Superior temporal gyrus (tissue), 1 donor: ENCODE measurements around the gene RDH13.
"Not testable (repeated sequence)": the region's sequence is repeated elsewhere in the genome, so short reads cannot be mapped to it uniquely, and the experiment has no call there.

Experiments
- DNase-seq: peaks from one replicate; pipeline ENCODE4 v3.0.0-alpha.2; 2016; ENCODE audit errors: extremely low spot score

Gene RDH13, protein sequence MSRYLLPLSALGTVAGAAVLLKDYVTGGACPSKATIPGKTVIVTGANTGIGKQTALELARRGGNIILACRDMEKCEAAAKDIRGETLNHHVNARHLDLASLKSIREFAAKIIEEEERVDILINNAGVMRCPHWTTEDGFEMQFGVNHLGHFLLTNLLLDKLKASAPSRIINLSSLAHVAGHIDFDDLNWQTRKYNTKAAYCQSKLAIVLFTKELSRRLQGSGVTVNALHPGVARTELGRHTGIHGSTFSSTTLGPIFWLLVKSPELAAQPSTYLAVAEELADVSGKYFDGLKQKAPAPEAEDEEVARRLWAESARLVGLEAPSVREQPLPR

DNA sequence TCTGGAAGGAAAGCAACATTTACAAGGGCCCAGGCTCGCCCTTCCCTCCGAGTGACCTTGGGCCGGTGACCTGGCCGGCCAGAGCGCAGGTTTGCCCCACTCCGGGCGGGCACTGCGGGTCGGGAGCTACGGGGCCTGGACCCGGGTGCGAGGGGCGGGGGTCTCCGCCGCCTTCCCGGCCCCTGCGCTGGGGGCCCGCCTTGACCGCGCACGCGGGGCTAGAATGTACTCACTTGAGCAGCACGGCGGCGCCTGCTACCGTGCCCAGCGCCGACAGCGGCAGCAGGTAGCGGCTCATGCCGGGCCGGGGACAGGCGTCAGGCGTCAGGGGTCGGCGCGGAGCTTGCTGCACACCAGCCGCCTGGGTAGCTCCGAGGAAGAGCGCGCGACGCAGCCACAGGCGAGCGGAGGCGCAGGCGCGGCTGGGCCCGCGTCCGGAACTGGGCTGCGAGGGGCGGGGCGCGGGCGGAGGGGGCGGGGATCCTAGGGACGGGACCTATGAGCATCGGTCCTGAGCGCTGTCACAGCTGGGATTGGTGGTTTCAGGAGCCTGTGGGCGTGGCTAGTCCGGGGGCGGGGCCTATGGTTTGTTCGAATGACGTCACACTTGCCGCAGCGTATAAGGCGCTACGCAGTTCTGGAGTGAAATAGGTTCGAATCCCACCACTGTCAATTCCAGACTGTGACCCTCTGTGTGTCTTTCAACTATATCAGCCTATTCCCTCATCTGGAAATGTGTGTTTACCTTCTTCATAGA is at the start of gene RDH13:
TSS of gene RDH13 (minus strand) at position 414 of the 757 bp plus-strand sequence. CDS start at position 298, 116 bp downstream.
- peak; percentile 85 for DNase-seq

DNA sequence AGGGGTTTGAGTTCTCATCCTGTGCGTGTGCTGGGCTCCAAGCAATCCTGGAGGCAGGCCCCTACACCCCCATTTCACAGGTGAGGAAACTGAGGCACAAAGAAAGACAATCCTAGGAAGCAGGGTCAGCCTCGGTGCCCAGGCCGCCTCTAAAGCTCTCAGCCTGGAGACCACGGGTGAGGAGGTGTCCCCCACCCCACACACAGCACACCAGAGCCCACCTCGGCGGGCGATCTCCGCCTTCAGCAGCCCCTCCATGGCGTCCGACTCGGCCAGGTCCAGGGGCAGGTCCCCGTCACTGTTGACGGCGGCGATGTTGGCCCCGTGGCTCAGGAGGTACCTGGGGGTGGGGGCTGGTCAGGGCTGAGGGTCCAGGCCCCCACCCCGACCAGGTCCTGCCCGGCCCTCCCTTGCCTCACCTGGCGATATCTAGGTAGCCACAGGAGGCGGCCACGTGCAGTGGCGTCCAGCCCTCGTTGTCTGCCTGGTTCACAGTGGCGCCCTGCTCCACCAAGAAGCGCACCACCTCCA is 49.4 kb upstream of the RDH13 start:
- no peak for DNase-seq

DNA sequence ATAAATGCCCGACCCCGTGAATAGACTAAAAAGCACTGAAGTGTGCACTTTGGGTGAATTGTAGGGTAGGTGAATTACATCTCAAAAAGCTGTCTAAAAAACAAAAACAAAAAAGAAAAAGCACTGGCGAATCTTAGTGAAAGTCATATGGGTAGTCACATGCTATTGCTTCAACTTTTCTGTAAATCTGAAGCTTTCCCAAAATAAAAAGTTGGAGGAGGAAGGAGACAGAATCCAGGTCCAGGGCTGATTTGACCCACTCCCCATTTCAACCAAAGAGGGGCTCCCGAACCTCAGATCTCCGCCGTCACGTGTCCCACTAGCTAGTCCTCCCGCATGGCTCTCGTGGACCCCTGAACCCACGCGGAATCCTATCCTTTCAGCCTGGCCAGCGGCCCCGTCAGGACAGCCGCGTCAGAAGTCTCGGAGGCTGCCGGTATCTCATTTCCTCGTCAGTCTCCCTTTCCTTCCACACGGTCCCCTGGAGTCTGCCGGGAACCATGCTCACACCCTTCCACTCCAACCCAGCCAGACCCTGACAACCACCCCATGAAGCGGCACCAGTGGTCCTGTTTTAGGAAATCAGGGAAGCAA is 48.4 kb upstream of the RDH13 start:
- DNase-seq, result no peak

DNA sequence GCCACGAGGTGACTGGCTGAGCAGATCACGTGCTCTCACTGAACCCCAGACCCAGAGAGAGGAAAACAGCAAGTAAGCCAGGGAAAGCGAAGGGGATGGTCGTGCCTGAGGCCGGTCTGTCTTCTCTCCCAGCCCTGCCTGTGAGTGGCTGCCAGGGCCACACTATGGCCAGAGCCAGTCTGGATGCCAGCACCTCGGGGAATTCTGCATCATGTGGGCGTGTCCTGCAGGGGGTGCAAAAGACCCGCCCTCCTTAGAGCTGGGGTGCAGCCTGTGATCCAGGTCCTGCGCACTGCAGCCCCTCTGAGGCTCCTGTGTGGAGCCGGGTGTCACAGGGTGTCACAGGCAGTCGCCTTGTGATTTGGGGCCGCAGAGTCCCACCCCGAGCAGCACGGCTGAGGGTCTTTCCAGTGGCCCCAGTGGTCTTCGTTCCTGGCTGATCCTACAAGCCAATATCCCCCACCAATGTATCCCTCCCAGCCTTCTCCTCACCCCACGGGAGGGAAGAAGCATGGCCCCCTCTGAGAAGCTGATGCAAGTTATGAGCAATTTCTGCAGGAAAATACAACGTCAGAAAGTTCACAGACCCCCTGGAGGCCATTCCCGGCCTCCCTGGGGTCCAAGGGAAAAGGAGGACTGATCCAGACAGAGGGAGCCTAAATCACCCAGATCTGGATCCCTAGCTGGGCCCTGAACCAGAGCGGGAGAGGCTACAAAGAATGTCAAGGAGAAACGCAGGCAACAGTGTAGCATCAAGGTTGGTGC is 46.8 kb upstream of the RDH13 start:
- no peak for DNase-seq

DNA sequence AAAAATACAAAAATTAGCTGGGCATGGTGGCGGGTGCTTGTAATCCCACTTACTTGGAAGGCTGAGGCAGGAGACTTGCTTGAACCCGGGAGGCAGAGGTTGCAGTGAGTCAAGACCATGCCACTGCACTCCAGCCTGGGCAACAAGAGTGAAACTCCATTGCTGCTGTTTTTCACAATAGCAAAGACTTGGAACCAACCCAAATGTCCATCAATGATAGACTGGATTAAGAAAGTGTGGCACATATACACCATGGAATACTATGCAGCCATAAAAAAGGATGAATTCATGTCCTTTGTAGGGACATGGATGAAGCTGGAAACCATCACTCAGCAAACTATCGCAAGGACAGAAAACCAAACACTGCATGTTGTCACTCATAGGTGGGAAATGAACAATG is 44.3 kb upstream of the RDH13 start:
- DNase-seq, result not testable (repeated sequence)

DNA sequence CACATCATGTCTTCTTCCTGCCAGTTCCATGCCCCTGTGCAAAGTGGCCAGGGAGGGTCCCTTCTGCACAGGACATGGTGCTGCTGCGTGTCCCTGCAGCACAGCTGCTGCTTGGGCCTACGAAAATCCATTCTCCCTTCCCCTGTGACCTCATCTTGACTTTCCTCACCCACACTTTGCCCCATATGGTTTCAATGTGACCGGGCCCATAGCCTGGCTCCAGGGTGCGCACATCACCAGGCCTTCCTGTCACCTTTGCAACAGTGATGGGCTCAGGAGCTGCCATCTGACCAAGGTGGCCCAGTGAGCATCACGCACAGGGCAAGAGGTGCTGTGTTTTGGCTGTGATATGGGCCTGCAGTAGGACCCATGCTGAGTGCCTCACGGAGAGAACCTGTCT is 43.6 kb upstream of the RDH13 start:
- DNase-seq, result no peak

DNA sequence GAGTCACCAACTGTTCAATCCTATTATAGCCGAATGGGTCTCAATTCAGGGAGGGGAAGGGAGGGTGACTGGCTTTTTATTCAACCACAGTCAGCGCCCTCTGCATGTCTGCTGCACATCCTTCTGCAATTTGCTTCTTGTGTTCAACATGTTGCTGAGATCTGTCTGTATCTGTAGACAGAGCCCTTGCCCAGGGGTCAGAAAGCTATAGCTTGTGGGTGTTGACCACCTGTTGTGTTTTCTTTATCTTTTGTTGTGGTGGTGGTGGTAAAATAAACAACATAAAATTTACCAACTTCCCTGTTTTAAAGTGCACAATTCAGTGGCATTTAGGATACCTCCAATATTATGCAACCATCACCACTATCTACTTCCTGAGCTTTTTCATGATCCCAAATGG is 42.3 kb upstream of the RDH13 start:
- no peak for DNase-seq

DNA sequence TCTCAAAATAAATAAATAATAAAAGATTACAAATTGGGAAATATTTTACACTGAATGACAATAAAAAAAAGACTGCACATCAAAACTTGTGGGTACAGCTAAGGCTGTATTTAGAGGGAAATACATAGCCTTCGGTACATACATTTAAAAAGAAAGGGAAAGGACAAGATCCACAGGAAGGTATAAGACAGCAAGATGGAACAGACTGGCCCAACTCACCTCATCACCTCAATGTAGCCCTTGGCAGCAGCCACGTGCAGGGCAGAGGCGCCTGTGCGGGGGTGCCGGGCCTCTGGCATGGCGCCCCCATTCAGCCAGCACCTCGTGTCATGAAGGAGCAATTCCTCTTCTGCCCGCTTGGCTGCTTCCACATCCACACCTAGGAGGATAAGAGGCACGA is 40.2 kb upstream of the RDH13 start:
- DNase-seq, result no peak

DNA sequence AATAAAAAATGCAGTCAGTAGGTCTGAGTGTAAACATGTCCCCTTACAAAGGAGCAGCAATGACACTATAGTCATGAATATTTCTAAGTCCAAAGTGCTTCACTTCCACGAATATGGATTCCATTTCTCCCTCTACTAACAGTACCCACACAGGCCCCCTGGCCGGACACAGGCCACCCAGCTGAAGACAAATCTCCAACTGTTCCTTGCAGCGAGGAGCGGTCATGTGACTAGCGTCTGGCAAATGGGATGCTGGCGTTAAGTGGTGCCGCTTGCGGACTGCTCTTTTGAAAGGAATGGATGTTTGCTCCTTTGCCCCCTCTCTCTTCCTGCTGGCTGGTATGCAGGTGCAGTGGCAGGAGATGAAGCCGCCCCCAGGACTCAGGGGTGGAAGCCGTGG is 38.3 kb upstream of the RDH13 start:
- DNase-seq, result no peak

DNA sequence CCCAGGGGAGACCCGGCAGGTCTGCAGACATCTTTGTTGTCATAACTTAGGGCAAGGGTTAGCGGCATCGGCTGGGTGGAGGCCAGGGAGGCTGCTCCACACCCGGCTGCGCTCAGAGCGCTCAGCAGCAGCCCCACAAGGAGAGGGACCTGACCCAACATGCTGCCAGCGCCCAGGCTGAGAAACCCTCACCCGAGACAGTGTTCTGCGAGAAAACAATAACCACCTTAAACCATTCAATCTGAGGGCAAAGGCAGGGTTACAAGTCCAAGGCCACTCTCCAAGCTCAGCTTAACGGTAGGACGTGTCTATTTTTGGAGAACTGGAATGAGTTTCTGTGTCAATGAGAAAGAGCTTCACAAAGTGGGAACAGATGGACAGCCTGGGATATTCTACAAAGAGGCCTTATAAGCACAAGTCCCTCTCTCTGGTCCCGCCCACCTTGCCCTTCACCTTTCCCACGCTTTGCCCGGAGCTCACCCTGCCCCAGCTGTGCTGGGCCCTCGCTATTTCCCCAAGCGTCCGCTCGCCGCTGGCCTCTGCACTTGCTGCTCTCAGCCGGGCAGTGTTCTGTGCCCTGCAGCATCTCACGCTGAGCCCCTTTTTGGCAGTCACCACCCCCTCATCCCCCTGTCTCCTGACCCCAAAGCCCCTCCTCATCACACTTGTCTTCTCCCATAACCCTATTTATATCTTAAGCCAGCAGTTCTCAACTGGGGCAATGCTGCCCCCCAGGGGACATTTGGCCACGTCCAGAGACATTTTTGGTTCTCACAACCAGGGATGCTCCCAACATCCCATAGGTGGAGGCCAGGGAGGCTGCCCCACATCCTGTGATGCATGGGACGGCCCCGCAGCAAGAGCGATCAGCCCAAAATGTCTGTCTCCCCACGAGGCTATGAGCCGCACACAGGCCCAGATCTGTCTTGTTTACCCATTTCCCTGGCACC is 36.9 kb upstream of the RDH13 start:
- no peak for DNase-seq

DNA sequence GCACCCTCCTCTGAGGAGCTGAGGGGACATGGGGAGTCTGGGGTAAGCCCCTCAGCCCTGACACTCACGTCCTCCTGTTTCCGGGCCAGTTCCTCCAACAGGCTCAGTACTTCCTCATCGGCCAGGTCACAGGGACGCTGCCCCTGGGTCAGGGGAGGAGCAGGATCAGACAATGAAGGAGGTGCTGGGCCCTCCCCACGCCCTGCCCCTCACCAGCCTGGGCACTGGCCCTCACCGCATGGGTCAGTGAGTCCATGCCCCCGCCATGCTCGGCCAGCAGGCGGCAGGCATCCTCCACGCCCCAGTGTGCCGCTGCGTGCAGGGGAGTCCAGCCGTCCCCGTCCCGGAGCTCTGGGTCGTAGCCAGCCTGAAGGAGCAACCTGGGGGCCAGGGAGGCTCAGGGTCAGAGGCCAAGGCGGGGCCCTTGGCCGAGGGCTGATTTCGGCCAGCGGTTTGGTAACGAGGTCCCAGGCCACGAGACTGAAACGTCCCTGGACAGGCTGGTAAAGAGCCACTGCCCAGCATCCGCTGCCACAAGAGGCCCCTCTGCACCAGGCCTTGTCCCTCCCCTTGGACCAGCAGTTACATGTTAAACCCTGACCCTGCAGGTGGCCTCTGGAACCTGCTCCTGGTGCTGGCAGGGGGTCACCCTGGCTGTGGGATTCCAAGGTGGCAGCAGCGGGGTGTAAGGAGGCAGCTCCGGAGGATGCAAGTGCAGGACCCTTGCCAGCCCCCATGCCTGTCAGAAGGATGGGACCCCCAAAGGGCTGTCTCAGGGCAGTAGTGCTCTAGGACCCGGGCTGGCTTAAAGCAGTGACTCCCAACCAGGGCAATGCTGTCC is 36.0 kb upstream of the RDH13 start:
- DNase-seq, result no peak

DNA sequence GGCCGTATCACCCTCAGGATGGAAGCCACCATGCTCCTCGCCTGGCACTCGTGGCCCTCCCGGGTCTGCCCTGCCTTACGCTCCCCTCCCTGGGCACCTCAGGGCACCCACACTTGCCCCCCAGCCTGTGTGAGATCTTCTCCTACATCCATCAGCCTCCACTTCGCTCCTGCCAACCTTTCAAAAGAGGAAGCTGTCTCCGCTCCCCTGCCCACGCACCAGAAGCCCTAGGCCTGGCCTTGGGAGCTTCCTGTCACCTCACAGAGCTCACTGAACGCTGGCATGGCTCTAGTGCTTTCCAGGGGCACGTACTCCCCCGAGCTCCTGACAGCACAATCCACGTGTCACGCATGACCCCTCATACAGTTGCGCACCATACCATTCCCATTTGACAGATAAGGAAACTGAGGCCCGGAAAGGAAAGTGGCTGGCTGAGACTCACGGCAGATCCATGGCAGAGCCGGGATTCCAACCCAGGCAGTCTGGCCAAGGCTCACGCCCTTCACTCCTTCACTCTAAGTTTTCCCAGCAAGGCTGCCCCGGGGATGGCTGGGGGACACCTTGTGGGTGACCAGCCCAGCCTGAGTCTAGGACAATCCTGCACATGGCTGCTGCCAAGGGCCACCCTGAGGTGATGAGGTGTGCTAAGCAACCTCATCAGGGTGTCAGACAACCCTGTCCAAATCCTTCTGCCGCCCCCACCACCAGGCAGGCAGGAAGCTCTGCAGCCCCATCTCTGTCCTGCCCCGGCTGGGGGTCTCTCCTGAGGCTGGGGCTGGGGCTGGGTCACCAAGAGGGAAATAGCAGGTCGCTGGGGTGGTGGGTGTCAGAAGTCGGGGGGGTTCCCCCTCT is 35.1 kb upstream of the RDH13 start:
- DNase-seq, result no peak

DNA sequence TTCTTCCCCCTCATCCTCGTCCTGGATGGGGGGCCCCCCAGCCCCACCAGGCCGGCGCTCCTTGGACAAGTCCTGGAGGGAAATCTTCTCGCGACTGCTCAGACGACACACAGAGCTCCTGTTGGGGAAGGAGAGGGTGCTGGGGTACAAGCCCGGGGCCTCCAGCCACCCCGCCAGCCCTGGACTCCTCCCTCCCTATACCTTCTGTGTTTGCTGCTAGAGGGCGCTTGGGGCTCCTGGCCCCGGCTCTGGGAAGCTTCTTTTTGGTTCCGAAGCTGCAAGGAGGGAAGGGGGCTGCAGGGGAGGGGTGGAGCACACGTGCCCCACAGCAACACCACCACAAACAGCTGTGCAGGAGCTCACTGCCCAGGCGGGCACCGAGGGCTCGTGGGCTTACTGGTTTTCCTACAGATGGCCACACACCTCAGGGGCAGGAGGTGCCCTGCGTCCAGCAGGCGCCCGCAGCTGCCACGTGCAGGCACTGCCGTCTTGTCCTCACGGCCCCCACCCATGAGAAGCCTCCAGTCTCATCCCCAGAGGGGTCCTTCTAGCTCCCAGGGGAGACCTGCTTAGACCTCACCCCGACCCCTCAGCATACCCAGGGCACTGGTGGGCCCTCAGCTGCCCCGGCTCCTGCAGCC is 33.2 kb upstream of the RDH13 start:
- no peak for DNase-seq

DNA sequence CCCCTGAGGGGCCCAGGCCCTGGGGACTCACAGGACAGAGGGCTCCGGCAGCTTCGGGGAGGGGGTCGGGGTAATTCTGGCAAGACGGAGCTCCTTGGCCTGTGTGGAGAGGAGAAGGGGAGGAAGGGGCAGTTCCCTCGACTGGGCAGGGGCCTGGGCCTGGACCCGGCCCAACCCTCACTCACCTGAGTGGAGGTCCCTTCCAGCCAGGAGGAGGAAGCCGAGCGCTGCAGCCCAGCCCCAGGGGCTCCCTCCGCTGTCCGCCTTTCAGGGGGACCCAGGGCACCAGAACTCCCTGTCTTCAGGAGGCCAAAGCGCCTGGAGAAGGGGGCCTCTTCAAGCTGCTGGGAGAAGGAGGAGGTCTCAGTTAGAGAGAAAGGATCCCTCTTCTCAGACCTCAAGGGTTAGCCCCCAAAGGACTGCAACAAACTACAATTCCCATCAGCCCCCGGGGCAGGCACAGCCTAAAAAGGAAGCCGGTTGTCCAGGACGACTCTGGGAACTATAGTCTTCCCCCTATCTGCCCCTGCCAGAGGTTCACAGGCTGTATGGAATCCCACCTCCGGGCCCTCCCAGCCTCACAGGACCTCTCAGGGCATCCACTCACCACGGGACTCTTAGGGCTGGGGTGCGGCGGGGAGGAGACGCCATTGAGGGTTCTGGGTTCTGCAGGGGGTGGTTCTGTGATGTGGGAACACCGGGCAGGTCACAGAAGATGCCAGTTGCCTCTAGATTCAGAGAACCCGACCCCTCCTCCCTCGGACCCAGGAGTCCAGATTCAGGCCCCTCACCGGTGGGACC is 32.5 kb upstream of the RDH13 start:
- DNase-seq, result no peak

DNA sequence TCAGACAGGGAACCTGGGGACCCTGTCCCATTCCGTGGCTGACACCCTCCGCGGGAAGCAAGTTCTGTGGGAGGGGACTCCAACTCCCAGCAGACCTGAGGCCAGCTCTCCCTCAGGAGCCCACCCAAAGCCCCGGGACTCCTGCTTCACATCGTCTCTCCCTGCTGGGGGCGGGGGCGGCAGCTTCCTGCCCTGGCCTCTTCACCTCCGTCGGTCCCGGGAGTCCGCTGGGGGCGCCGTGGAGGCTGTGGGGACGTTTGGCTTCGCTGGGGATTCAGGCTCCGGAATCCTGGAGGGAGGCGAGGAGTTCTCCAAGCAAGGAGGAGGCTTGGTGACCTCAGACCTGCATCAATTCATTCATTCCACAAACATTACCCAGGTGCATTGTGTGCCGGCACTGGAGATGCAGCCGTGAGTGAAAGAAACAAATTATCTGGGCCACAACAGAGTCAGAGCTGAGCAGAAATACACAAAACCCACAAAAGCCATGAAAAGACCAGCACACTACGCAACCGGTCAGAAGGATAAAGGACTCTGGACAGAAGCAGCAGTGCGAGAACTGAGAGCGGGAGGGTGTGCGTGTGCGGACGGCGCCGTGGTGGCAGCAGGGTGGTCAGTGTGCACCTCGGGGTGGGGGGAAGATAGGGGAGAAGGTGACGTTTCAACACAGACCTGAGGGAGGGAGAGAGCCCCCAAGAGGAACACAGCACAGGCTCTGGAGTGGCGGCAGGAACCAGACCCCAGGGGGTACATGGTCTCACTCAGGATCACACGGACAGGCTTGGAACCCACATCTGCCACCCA is 31.7 kb upstream of the RDH13 start:
- DNase-seq, result no peak

DNA sequence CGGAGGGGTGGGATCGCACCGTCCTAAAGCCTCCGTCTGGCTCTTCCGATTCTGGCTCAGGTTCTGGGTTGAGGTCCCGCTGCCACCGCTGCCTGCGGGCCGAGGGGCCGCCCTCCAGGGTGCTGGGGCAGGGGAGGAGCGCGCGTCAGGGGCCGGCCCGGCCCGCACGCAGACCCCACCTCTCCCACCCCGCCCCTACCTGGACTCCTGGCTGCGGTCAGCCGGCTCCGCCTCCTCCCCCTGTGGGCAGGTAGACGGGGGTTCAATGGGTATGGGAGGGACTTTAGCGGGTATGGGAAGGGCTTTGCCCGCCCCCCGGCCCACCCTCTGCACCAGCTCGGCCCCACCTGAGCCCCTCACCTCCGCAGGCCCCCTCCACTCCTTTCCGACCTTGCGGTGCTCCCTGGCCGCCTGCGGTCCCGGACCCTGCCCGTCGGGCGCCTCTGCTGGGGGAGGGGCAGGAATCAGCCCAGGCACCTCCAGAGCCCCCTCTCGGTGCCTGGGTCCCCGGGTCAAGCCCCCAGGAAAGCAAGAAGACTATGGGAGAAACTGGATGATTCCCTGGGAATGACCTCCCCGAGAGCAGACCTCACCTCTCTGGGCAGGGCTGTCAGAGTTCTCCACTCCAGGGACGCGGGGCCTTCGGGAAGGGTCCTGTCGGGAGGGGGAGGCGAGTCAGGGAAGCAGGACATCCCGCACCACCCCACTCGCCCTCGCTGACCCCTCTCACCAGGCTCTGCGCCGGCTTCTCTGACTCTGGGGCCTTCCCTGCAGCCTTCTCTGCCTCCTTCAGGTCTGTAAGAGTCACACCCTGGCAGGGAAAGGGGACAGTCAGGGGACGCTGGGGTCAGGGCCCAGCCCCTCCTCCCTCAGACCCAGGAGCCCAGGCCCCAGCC is 29.7 kb upstream of the RDH13 start:
- DNase-seq, result no peak
